ENCODE measurements around the gene TRDMT1. TPM values are rescaled to one million over a fixed set of nuclear protein-coding genes. Genes with fewer than 3 reads are reported as not detected.

Gene TRDMT1
- polyA plus RNA-seq, 3 donors = 3.1 to 6.6 (median 5.0) TPM

DNA sequence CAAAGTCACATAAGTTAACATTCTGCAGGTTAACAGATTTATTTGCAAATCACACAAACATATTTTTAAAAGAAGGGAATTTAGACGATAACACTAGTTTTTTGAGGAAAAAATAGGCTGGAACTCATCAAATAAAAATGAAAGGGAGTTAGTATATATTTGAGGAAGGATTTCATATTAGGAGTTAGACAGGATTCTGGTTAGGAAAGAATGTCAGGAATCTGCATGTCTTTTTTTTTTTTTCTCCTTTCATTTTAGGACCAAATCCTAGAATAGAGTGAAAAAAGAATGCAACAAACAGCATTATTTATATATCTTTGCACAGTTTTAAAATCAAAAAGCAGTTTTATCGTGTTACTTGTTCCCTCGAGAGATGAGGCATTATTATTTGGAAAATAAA is 8.9 kb upstream of the TRDMT1 start:
- Mint-ChIP-seq H3K9me3 (no peaks in the 10 kb centered on the region), H3K4me3 (no peak overlapping the region), H3K27ac (peak overlapping the region in 1 of 7 donors; percentile 67), H3K36me3 (peaks cover 9 to 12% of the 10 kb centered on the region in 2 donors), H3K27me3 (ENCODE audit: low read depth in 3 of 3) (peaks cover 0 to 2% (median 0%) of the 10 kb centered on the region in 3 donors), H3K4me1 (peaks cover 64% of the 10 kb centered on the region)
- Histone ChIP-seq H3K9me3 (replicated peaks in 1 of 2; ENCODE audit: control insufficient read depth in 1 of 2, insufficient read depth in 1 of 2, low read length in 2 of 2) (no peaks in the 10 kb centered on the region), H3K79me2 (ENCODE audit: insufficient read depth, low read length) (peaks cover 24% of the 10 kb centered on the region), H3K4me1 (ENCODE audit: control insufficient read depth in 1 of 2, insufficient read depth in 2 of 2, low read length in 2 of 2) (peaks cover 50 to 61% of the 10 kb centered on the region in 2 donors), H3K4me2 (replicated peaks; ENCODE audit: extremely low read depth, low read length, poor library complexity, severe bottlenecking) (no peak overlapping the region), H2AFZ (ENCODE audit: insufficient read depth, low read depth, low read length, poor library complexity, severe bottlenecking) (no peak overlapping the region), H4K20me1 (ENCODE audit: insufficient read depth, low read length) (no peaks in the 10 kb centered on the region), H3K27ac (ENCODE audit: low read depth in 1 of 2, low read length in 2 of 2) (no peak overlapping the region), H3K4me3 (replicated peaks in 1 of 3; ENCODE audit: low read depth in 2 of 3, low read length in 3 of 3) (no peak overlapping the region), H3K27me3 (ENCODE audit: control insufficient read depth in 2 of 2, insufficient read depth in 2 of 2, low read length in 2 of 2) (no peaks in the 10 kb centered on the region), H3K36me3 (replicated peaks in 1 of 2; ENCODE audit: control insufficient read depth in 1 of 2, insufficient read depth in 2 of 2, low read length in 2 of 2) (no peaks in the 10 kb centered on the region), H3K9ac (ENCODE audit: insufficient read depth, low read length, poor library complexity, severe bottlenecking) (no peak overlapping the region)
- DNase-seq = no peak
- TF ChIP-seq, protein P1, sequence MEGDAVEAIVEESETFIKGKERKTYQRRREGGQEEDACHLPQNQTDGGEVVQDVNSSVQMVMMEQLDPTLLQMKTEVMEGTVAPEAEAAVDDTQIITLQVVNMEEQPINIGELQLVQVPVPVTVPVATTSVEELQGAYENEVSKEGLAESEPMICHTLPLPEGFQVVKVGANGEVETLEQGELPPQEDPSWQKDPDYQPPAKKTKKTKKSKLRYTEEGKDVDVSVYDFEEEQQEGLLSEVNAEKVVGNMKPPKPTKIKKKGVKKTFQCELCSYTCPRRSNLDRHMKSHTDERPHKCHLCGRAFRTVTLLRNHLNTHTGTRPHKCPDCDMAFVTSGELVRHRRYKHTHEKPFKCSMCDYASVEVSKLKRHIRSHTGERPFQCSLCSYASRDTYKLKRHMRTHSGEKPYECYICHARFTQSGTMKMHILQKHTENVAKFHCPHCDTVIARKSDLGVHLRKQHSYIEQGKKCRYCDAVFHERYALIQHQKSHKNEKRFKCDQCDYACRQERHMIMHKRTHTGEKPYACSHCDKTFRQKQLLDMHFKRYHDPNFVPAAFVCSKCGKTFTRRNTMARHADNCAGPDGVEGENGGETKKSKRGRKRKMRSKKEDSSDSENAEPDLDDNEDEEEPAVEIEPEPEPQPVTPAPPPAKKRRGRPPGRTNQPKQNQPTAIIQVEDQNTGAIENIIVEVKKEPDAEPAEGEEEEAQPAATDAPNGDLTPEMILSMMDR (IDR thresholded peaks at IDR 0.05) = no peak
- intact Hi-C loops (cut with micrococcal nuclease) = no loop called here
- no CpG with 5 or more reads among the region's 3 CpGs for WGBS (ENCODE audit: insufficient coverage)

DNA sequence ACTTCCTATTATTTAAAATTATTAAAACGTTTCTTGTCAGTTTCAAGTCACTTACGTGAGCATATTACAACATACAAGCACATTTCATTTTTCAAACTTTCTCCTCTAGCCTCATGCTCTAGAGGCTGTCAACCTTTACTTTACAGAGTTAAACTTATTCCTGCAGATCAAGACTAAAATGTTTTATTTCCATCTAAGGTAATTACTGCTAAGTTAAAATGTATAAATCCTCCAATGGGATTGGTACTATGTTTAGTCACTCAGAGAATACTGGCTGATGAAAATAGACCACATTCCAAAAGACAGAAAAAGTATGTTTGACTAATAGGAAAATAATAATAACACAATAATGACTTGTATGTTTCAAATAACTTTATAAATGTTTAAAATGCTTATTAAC is 8.4 kb upstream of the TRDMT1 start:
- Mint-ChIP-seq H3K27ac (peak overlapping the region in 2 of 7 donors; percentile 71 to 73), H3K27me3 (ENCODE audit: low read depth in 3 of 3) (peaks cover 0 to 2% (median 0%) of the 10 kb centered on the region in 3 donors), H3K4me1 (peaks cover 59% of the 10 kb centered on the region), H3K36me3 (peaks cover 9 to 12% of the 10 kb centered on the region in 2 donors), H3K4me3 (no peak overlapping the region), H3K9me3 (no peaks in the 10 kb centered on the region)
- Histone ChIP-seq H2AFZ (ENCODE audit: insufficient read depth, low read depth, low read length, poor library complexity, severe bottlenecking) (no peak overlapping the region), H4K20me1 (ENCODE audit: insufficient read depth, low read length) (no peaks in the 10 kb centered on the region), H3K9ac (ENCODE audit: insufficient read depth, low read length, poor library complexity, severe bottlenecking) (no peak overlapping the region), H3K4me3 (replicated peaks in 1 of 3; ENCODE audit: low read depth in 2 of 3, low read length in 3 of 3) (no peak overlapping the region), H3K4me2 (replicated peaks; ENCODE audit: extremely low read depth, low read length, poor library complexity, severe bottlenecking) (no peak overlapping the region), H3K27ac (ENCODE audit: low read depth in 1 of 2, low read length in 2 of 2) (no peak overlapping the region), H3K27me3 (ENCODE audit: control insufficient read depth in 2 of 2, insufficient read depth in 2 of 2, low read length in 2 of 2) (no peaks in the 10 kb centered on the region), H3K9me3 (replicated peaks in 1 of 2; ENCODE audit: control insufficient read depth in 1 of 2, insufficient read depth in 1 of 2, low read length in 2 of 2) (no peaks in the 10 kb centered on the region), H3K4me1 (ENCODE audit: control insufficient read depth in 1 of 2, insufficient read depth in 2 of 2, low read length in 2 of 2) (peaks cover 45 to 59% of the 10 kb centered on the region in 2 donors), H3K79me2 (ENCODE audit: insufficient read depth, low read length) (peaks cover 19% of the 10 kb centered on the region), H3K36me3 (replicated peaks in 1 of 2; ENCODE audit: control insufficient read depth in 1 of 2, insufficient read depth in 2 of 2, low read length in 2 of 2) (no peaks in the 10 kb centered on the region)
- WGBS (ENCODE audit: insufficient coverage) = no CpG with 5 or more reads among the region's 2 CpGs
- intact Hi-C loops (cut with micrococcal nuclease) = loop anchor here in 1 of 2 donors (5.0 kb wide), 1 partner anchor 183 kb away; no protein-coding TSS in a partner anchor
- DNase-seq = peak in 1 of 3 donors; percentile 41
- TF ChIP-seq, protein P1 (IDR thresholded peaks at IDR 0.05) = no peak
